ENCODE measurements around the gene MGLL.
"Not testable (repeated sequence)": the region's sequence is repeated elsewhere in the genome, so short reads cannot be mapped to it uniquely, and the experiment has no call there.

MGLL gene

GRCh38 chr3:127686512-127686894 lies 135.8 kb downstream of the MGLL start:
- DNase-seq (ENCODE audit: extremely low read depth, low read depth), result no peak
- no peak overlapping the region for H3K4me3 ChIP-seq (replicated peaks; ENCODE audit: low read depth, low read length)
- no peak for TF ChIP-seq CTCF (IDR thresholded peaks at IDR 0.05; ENCODE audit: low read depth, low read length, missing control alignments)

- no peak for TF ChIP-seq CTCF (IDR thresholded peaks at IDR 0.05; ENCODE audit: low read depth, low read length, missing control alignments)
- no peak overlapping the region for H3K4me3 ChIP-seq (replicated peaks; ENCODE audit: low read depth, low read length)
- DNase-seq (ENCODE audit: extremely low read depth, low read depth), result no peak
These were observed 136.4 kb downstream of the MGLL start for GRCh38 chr3:127685708-127686511.

- no peak overlapping the region for H3K4me3 ChIP-seq (replicated peaks; ENCODE audit: low read depth, low read length)
- no peak for DNase-seq (ENCODE audit: extremely low read depth, low read depth)
- no peak for TF ChIP-seq CTCF (IDR thresholded peaks at IDR 0.05; ENCODE audit: low read depth, low read length, missing control alignments)
These were observed 137.2 kb downstream of the MGLL start for GRCh38 chr3:127684871-127685707.

GRCh38 chr3:127682561-127682960 lies 139.8 kb downstream of the MGLL start:
- DNase-seq (ENCODE audit: extremely low read depth, low read depth), result no peak
- no peak overlapping the region for H3K4me3 ChIP-seq (replicated peaks; ENCODE audit: low read depth, low read length)
- TF ChIP-seq CTCF (IDR thresholded peaks at IDR 0.05; ENCODE audit: low read depth, low read length, missing control alignments), result no peak

- not testable (repeated sequence) for DNase-seq (ENCODE audit: extremely low read depth, low read depth); H3K4me3 ChIP-seq (replicated peaks; ENCODE audit: low read depth, low read length)
These were observed 140.2 kb downstream of the MGLL start for GRCh38 chr3:127682175-127682554.

GRCh38 chr3:127680798-127681221 lies 141.5 kb downstream of the MGLL start:
- no peak for DNase-seq (ENCODE audit: extremely low read depth, low read depth)
- no peak for TF ChIP-seq CTCF (IDR thresholded peaks at IDR 0.05; ENCODE audit: low read depth, low read length, missing control alignments)
- no peak overlapping the region for H3K4me3 ChIP-seq (replicated peaks; ENCODE audit: low read depth, low read length)

GRCh38 chr3:127680146-127680661 lies 142.1 kb downstream of the MGLL start:
- no peak for DNase-seq (ENCODE audit: extremely low read depth, low read depth)
- no peak overlapping the region for H3K4me3 ChIP-seq (replicated peaks; ENCODE audit: low read depth, low read length)
- no peak for TF ChIP-seq CTCF (IDR thresholded peaks at IDR 0.05; ENCODE audit: low read depth, low read length, missing control alignments)
